ENCODE measurements around the gene PRPF38B. TPM values are rescaled to one million over a fixed set of nuclear protein-coding genes. Genes with fewer than 3 reads are reported as not detected.

PRPF38B gene
- total RNA-seq, 2 experiments from 2014 or later = 114 to 120 TPM

- H3K27me3 Mint-ChIP-seq = no peaks in the 10 kb centered on the region
- H3K4me3 Mint-ChIP-seq = no peak overlapping the region
- no peak overlapping the region for H3K4me3 ChIP-seq (ENCODE audit: low read length)
- H3K9me3 Mint-ChIP-seq = no peaks in the 10 kb centered on the region
- no peak for ATAC-seq (ENCODE audit: poor library complexity)
- no peak for DNase-seq
- TF ChIP-seq CTCF (IDR thresholded peaks at IDR 0.05) = no peak
- intact Hi-C loops (cut with DNase I, micrococcal nuclease) = no loop called here
- no peaks in the 10 kb centered on the region for H3K4me1 ChIP-seq (ENCODE audit: insufficient read depth, low read length)
- CTCF ChIA-PET = interaction anchor here (2.1 kb wide), 1 partner anchor 30 kb away, joined by 5 read pairs; the partner anchor contains the start of gene PRPF38B
- H3K27me3 ChIP-seq (ENCODE audit: control insufficient read depth in 1 of 2, insufficient read depth in 2 of 2, low read length in 2 of 2) = no peaks in the 10 kb centered on the region
- H3K36me3 ChIP-seq (ENCODE audit: insufficient read depth, low read length) = no peaks in the 10 kb centered on the region
- no peak overlapping the region for H3K27ac Mint-ChIP-seq
- no peaks in the 10 kb centered on the region for H3K36me3 Mint-ChIP-seq (ENCODE audit: low read depth)
- no peaks in the 10 kb centered on the region for H3K9me3 ChIP-seq (ENCODE audit: control insufficient read depth in 1 of 2, insufficient read depth in 1 of 2, low read length in 2 of 2)
- no peak overlapping the region for H3K27ac ChIP-seq (ENCODE audit: low read depth in 1 of 2, low read length in 2 of 2)
- POLR2A ChIA-PET = interaction anchor here (2.1 kb wide), 1 partner anchor 30 kb away, joined by 8 read pairs; the partner anchor contains the start of gene PRPF38B
- H3K4me1 Mint-ChIP-seq (ENCODE audit: low read depth) = no peaks in the 10 kb centered on the region
These were observed 30.2 kb downstream of the PRPF38B start for GRCh38 chr1:108722292-108722691.

- Histone ChIP-seq H3K4me3 (ENCODE audit: low read length) (no peak overlapping the region), H3K27me3 (ENCODE audit: control insufficient read depth in 1 of 2, insufficient read depth in 2 of 2, low read length in 2 of 2) (no peaks in the 10 kb centered on the region), H3K9me3 (ENCODE audit: control insufficient read depth in 1 of 2, insufficient read depth in 1 of 2, low read length in 2 of 2) (no peaks in the 10 kb centered on the region), H3K4me1 (ENCODE audit: insufficient read depth, low read length) (no peaks in the 10 kb centered on the region), H3K36me3 (ENCODE audit: insufficient read depth, low read length) (no peaks in the 10 kb centered on the region), H3K27ac (ENCODE audit: low read depth in 1 of 2, low read length in 2 of 2) (no peak overlapping the region)
- no peak for TF ChIP-seq CTCF (IDR thresholded peaks at IDR 0.05)
- intact Hi-C loops (cut with DNase I, micrococcal nuclease) = no loop called here
- ATAC-seq (ENCODE audit: poor library complexity) (no peak), DNase-seq (no peak)
- POLR2A ChIA-PET = no interaction called here
- Mint-ChIP-seq H3K27me3 (peaks cover 3% of the 10 kb centered on the region), H3K4me3 (no peak overlapping the region), H3K9me3 (no peaks in the 10 kb centered on the region), H3K36me3 (ENCODE audit: low read depth) (no peaks in the 10 kb centered on the region), H3K27ac (no peak overlapping the region), H3K4me1 (ENCODE audit: low read depth) (no peaks in the 10 kb centered on the region)
- CTCF ChIA-PET = no interaction called here
These were observed 33.8 kb downstream of the PRPF38B start for GRCh38 chr1:108725906-108726305.

- Mint-ChIP-seq H3K27me3 (peaks cover 3% of the 10 kb centered on the region), H3K27ac (no peak overlapping the region), H3K36me3 (ENCODE audit: low read depth) (no peaks in the 10 kb centered on the region), H3K4me1 (ENCODE audit: low read depth) (no peaks in the 10 kb centered on the region), H3K9me3 (no peaks in the 10 kb centered on the region), H3K4me3 (no peak overlapping the region)
- H3K27ac ChIP-seq (ENCODE audit: low read depth in 1 of 2, low read length in 2 of 2) = no peak overlapping the region
- TF ChIP-seq CTCF (IDR thresholded peaks at IDR 0.05) = no peak
- CTCF ChIA-PET = no interaction called here
- DNase-seq = no peak
- no peak overlapping the region for H3K4me3 ChIP-seq (ENCODE audit: low read length)
- POLR2A ChIA-PET = interaction anchor here (0.6 kb wide), 1 partner anchor 459 kb away, joined by 3 read pairs; no protein-coding TSS in a partner anchor
- H3K9me3 ChIP-seq (ENCODE audit: control insufficient read depth in 1 of 2, insufficient read depth in 1 of 2, low read length in 2 of 2) = no peaks in the 10 kb centered on the region
- no peaks in the 10 kb centered on the region for H3K36me3 ChIP-seq (ENCODE audit: insufficient read depth, low read length)
- intact Hi-C loops (cut with DNase I, micrococcal nuclease) = no loop called here
- no peaks in the 10 kb centered on the region for H3K27me3 ChIP-seq (ENCODE audit: control insufficient read depth in 1 of 2, insufficient read depth in 2 of 2, low read length in 2 of 2)
- no peaks in the 10 kb centered on the region for H3K4me1 ChIP-seq (ENCODE audit: insufficient read depth, low read length)
- no peak for ATAC-seq (ENCODE audit: poor library complexity)
These were observed 36.3 kb downstream of the PRPF38B start for GRCh38 chr1:108728327-108728923.
